K562 (cell line): ENCODE results near the gene PDE1C. TPM values are rescaled to one million over a fixed set of nuclear protein-coding genes. Genes with fewer than 3 reads are reported as not detected.

Source experiments
- ATAC-seq: fragments of 200-7000 bp; cut with Tn5 transposase; 3 replicates; pipeline ENCODE4 v1.9.1; 2020; ENCODE audit warnings: moderate library complexity
- BruUV-seq: library from RNA; stranded (reverse); fragments of 400-500 nt; replicated peaks from 2 replicates; lab custom pipeline; 2021; lab: Mats Ljungman, UMichigan
- CTCF ChIA-PET: fragments of 300-600 bp; formaldehyde crosslinking; extraction: SDS; loops from one replicate; lab custom pipeline; 2021; ENCODE audit warnings: low intra/inter-chr PET ratio; lab: Yijun Ruan, JAX
- POLR2A ChIA-PET: fragments of 300-600, 350-650 bp; sonication (Branson Sonifier 250); formaldehyde crosslinking; extraction: SDS; loops from one replicate; lab custom pipeline; 2021; ENCODE audit warnings: antibody characterized with exemption, inconsistent platforms; lab: Yijun Ruan, JAX
- DNase-seq, 4 experiments: peaks; one replicate each; pipeline versions ENCODE4 v3.0.0 to v3.0.0-alpha.2; 2011 to 2018; ENCODE audit warnings: low spot score in 3 of 4, mixed read lengths in 3 of 4; ENCODE audit errors: extremely low read depth in 1 of 4
- FAIRE-seq: peaks from 2 replicates; lab custom pipeline; 2011; peaks lifted over from hg19 to GRCh38; lab: Jason Lieb, UNC
- H2AFZ ChIP-seq: 2 replicates; pipeline ENCODE4 v1.6.0; 2011; ENCODE audit warnings: low read depth, low read length, control low read depth, inconsistent platforms
- H3K27ac ChIP-seq: fragments of 200-600 bp; 3 replicates; pipeline ENCODE4 v1.8.0; 2011; ENCODE audit warnings: low read depth, mild to moderate bottlenecking, control low read depth, inconsistent platforms, low read length, moderate library complexity, mixed read lengths; ENCODE audit errors: extremely low read depth
- H3K27me3 ChIP-seq, 2 experiments: fragments of 300-600 bp in 1 of 2; 2 replicates in 1 of 2; 3 replicates in 1 of 2; pipeline versions ENCODE4 v1.6.0 to v1.8.0; 2011; ENCODE audit warnings: inconsistent platforms in 2 of 2, low read length in 2 of 2, mild to moderate bottlenecking in 1 of 2, mixed read lengths in 1 of 2, moderate library complexity in 1 of 2; ENCODE audit not compliant: control insufficient read depth in 2 of 2, insufficient read depth in 2 of 2
- H3K36me3 ChIP-seq: fragments of 300-600 bp; 3 replicates; pipeline ENCODE4 v1.8.0; 2011; ENCODE audit warnings: mild to moderate bottlenecking, low read length, inconsistent platforms; ENCODE audit not compliant: control insufficient read depth, insufficient read depth
- H3K4me1 ChIP-seq, 2 experiments: fragments of 200-600 bp in 1 of 2; replicated peaks in 1 of 2; 2 replicates in 1 of 2; 3 replicates in 1 of 2; pipeline versions ENCODE4 v1.5.1 to v1.8.0; 2011; ENCODE audit warnings: inconsistent platforms in 2 of 2, low read length in 2 of 2, mild to moderate bottlenecking in 1 of 2, mixed read lengths in 1 of 2, moderate library complexity in 1 of 2; ENCODE audit not compliant: control insufficient read depth in 2 of 2, insufficient read depth in 2 of 2
- H3K4me2 ChIP-seq: 2 replicates; pipeline ENCODE4 v1.6.1; 2011; ENCODE audit warnings: low read length, control low read depth, inconsistent platforms, mixed read lengths; ENCODE audit not compliant: insufficient read depth
- H3K4me3 ChIP-seq: fragments of 200-600 bp; sonication (generic), shearing (Covaris generic); 2 replicates; pipeline ENCODE4 v1.5.1; 2016; ENCODE audit warnings: control low read depth, inconsistent platforms
- H3K79me2 ChIP-seq: fragments of 200-600 bp; 3 replicates; pipeline ENCODE4 v1.8.0; 2011; ENCODE audit warnings: low read length, inconsistent platforms; ENCODE audit not compliant: control insufficient read depth, insufficient read depth
- H3K9ac ChIP-seq, 2 experiments: 2 replicates each; pipeline versions ENCODE4 v1.6.0 to v1.6.1; 2011; ENCODE audit warnings: low read depth in 2 of 2, low read length in 2 of 2, control low read depth in 1 of 2, inconsistent platforms in 1 of 2, mild to moderate bottlenecking in 1 of 2, mixed read lengths in 1 of 2; ENCODE audit not compliant: insufficient read depth in 1 of 2
- H3K9me1 ChIP-seq: one replicate; pipeline ENCODE4 v1.6.0; 2011; ENCODE audit warnings: inconsistent platforms, mild to moderate bottlenecking, low read length, moderate library complexity; ENCODE audit not compliant: control insufficient read depth, insufficient read depth
- H3K9me3 ChIP-seq: replicated peaks from 2 replicates; pipeline ENCODE4 v1.5.1; 2011; ENCODE audit warnings: low read depth, low read length, inconsistent platforms; ENCODE audit not compliant: control insufficient read depth, insufficient read depth
- H4K20me1 ChIP-seq: replicated peaks from 2 replicates; pipeline ENCODE4 v1.6.1; 2011; ENCODE audit warnings: low read length, inconsistent platforms, mixed read lengths; ENCODE audit not compliant: control insufficient read depth, insufficient read depth
- ETS1 ChIP-seq: conservative IDR thresholded peaks from 2 replicates; pipeline ENCODE4 v1.6.1; 2011; ENCODE audit warnings: low read depth, mild to moderate bottlenecking, low read length; ENCODE audit not compliant: control insufficient read depth
- GTF2F1 ChIP-seq: IDR thresholded peaks from 2 replicates; pipeline ENCODE4 v1.6.1; 2011; ENCODE audit warnings: low read depth, low read length, improper control_type of control experiment
- JUNB ChIP-seq: fragments of 450-650 bp; formaldehyde crosslinking; conservative IDR thresholded peaks from 2 replicates; pipeline ENCODE4 v1.4.0; 2020; ENCODE audit warnings: mild to moderate bottlenecking
- MAFF ChIP-seq: IDR thresholded peaks from 2 replicates; pipeline ENCODE4 v1.6.1; 2012; ENCODE audit warnings: low read length, improper control_type of control experiment
- SMC3 ChIP-seq: conservative IDR thresholded peaks from 2 replicates; pipeline ENCODE4 v1.6.1; 2011; ENCODE audit warnings: low read depth, low read length, improper control_type of control experiment; ENCODE audit not compliant: insufficient read depth
- ZNF217 ChIP-seq: sonication (generic); formaldehyde crosslinking; IDR thresholded peaks from 2 replicates; pipeline ENCODE4 v1.8.0; 2022; ENCODE audit warnings: mild to moderate bottlenecking, missing genetic modification reagents
- WGBS: fragments of 100-300 bp; shearing (Covaris generic); methylation state at CpG from one replicate; pipeline ENCODE4 v1.1.6; 2016; ENCODE audit warnings: low coverage, mixed read lengths; ENCODE audit not compliant: insufficient coverage; ENCODE audit errors: missing lambda C conversion rate; 5-methylcytosine and 5-hydroxymethylcytosine counted together
- in situ Hi-C: fragments of 300-500 bp; cut with MboI; formaldehyde crosslinking; loops from 4 replicates; pipeline ENCODE4 v1.15.0; 2018; ENCODE audit warnings: inconsistent platforms, mixed read lengths
- intact Hi-C: fragments of 100-400 bp; cut with micrococcal nuclease; formaldehyde crosslinking; loops from 2 replicates; pipeline ENCODE4 v1.14.2; 2022
- polyA plus RNA-seq, 8 experiments: library from polyadenylated mRNA; depleted of rRNA in 4 of 8; stranded (reverse) in 5 of 8; unstranded in 3 of 8; fragments of >200 nt; fragmentation: Nextera tagmentation in 2 of 8; fragmentation: Illumina TruSeq in 1 of 8; extraction: Ambion mirVana in 2 of 8; extraction: Trizol in 1 of 8; gene quantifications; 2 replicates each; pipeline versions ENCODE4 v1.2.1 to v1.2.3, GENCODE V29; 2011 to 2014; ENCODE audit warnings: inconsistent platforms in 1 of 8, missing spikeins in 1 of 8
- total RNA-seq, 7 experiments: library from RNA; depleted of rRNA in 6 of 7; stranded (reverse); fragments of >200 nt in 6 of 7; fragmentation: Illumina TruSeq in 2 of 7; extraction: Trizol in 2 of 7; gene quantifications; 2 replicates each; pipeline versions ENCODE4 v1.2.1 to v1.2.3, GENCODE V29; 2011 to 2021; ENCODE audit warnings: low replicate concordance in 1 of 7
- TF ChIP-seq, protein P1 (sequence below): fragments of 250-450 bp; sonication (Bioruptor Pico); IDR thresholded peaks from 2 replicates; pipeline ENCODE4 v1.5.0; 2021

The PDE1C gene
- total and polyA plus RNA-seq, 9 of the 15 experiments (the other 6 are each of a cell fraction or from before 2014, with no cell fraction given), result under 0.01 to 0.01 TPM; not detected in 7

DNA sequence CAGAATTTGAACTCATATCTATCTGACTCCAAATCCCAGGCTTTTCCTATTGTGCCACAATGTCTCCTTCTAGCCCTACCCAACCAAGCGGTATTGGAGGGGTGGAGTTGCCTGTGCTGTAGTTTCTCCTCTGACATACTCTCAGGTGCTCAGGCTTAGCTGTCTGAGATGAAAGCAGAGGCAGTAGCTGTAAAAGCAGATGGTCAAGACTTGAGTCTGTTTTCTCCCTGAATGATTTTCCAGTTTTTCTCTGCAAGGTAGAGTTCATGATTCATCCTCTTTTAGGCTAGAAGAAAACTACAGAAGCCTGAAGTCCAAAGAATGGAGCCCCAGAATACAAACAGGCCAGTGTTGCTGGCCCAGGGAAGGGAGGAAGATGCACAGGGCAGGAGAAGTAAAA, 130.0 kb downstream of the PDE1C start (continued):
- TF ChIP-seq ETS1 (no peak), GTF2F1 (no peak), MAFF (no peak), JUNB (no peak)
- TF ChIP-seq, protein P1, sequence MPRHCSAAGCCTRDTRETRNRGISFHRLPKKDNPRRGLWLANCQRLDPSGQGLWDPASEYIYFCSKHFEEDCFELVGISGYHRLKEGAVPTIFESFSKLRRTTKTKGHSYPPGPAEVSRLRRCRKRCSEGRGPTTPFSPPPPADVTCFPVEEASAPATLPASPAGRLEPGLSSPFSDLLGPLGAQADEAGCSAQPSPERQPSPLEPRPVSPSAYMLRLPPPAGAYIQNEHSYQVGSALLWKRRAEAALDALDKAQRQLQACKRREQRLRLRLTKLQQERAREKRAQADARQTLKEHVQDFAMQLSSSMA (CRISPR knock-in tag), result no peak

DNA sequence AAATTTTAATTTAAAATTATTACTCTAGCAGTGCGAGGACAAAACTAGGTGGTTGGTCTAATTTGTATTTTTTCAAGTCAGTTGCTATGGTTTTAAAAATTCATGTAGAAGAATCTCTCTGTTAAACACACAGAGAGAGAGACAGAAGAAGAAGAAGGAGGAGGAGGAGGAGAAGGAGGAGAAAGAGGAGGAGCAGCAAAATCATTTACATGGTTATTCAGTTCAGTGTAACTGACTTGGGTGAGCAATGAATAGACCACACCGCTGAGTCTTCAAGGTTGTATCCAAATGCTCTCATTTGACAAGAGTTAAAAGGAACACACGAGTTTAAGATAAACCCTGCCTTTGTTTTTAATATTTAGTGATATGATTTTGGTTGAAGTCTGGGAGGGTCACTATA, 131.1 kb downstream of the PDE1C start:
- H3K79me2 ChIP-seq, result no peaks in the 10 kb centered on the region
- no peak overlapping the region for H3K4me2 ChIP-seq
- 0% methylated on average over 3 of the region's 3 CpGs for WGBS
- no peak overlapping the region for H3K4me3 ChIP-seq
- DNase-seq (no peak), FAIRE-seq (no peak), ATAC-seq (no peak)
- H2AFZ ChIP-seq, result no peak overlapping the region
- H4K20me1 ChIP-seq, result no peaks in the 10 kb centered on the region
- in situ Hi-C loops, result no loop called here
- no peak overlapping the region for H3K27ac ChIP-seq
- no peaks in the 10 kb centered on the region for H3K9me3 ChIP-seq
- H3K9me1 ChIP-seq, result no peaks in the 10 kb centered on the region
- H3K9ac ChIP-seq, result no peak overlapping the region
- TF ChIP-seq ZNF217 (CRISPR knock-in tag) (no peak), SMC3 (no peak)
- ChIA-PET CTCF (no interaction called here), POLR2A (no interaction called here)
- H3K4me1 ChIP-seq, result no peaks in the 10 kb centered on the region
- BruUV-seq, result no TSS peak
- no peaks in the 10 kb centered on the region for H3K27me3 ChIP-seq
- intact Hi-C loops, result no loop called here
- no peaks in the 10 kb centered on the region for H3K36me3 ChIP-seq
